Esophagus muscularis mucosa (tissue), 4 donors: ENCODE measurements around the gene MAPK8. TPM values are rescaled to one million over a fixed set of nuclear protein-coding genes. Genes with fewer than 3 reads are reported as not detected.

Experiments used
- DNase-seq: peaks from one replicate; pipeline ENCODE4 v3.0.0-alpha.2; 2017; ENCODE audit errors: extremely low spot score
- H3K27ac ChIP-seq, 4 donors: fragments of 200-600 bp; sonication (generic); replicated peaks in 1 of 4; 1 replicate in 3 of 4; 2 replicates in 1 of 4; pipeline ENCODE4 v1.5.1; 2016 to 2019; ENCODE audit warnings: mild to moderate bottlenecking in 1 of 4
- H3K27me3 ChIP-seq, 4 donors: fragments of 200-600 bp; sonication (generic); one replicate each; pipeline versions ENCODE4 v1.5.1 to v1.6.0; 2016 to 2019
- H3K36me3 ChIP-seq, 4 donors: fragments of 200-600 bp; sonication (generic); one replicate each; pipeline ENCODE4 v1.5.1; 2016 to 2019
- H3K4me1 ChIP-seq, 4 donors: fragments of 200-600 bp; sonication (generic); one replicate each; pipeline ENCODE4 v1.5.1; 2016 to 2019
- H3K4me3 ChIP-seq, 4 donors: fragments of 200-600 bp; sonication (generic); 1 replicate in 2 of 4; 2 replicates in 2 of 4; pipeline ENCODE4 v1.5.1; 2016 to 2019; ENCODE audit warnings: mild to moderate bottlenecking in 4 of 4, moderate library complexity in 1 of 4
- H3K9me3 ChIP-seq, 4 donors: fragments of 200-600 bp; sonication (generic); 1 replicate in 3 of 4; 2 replicates in 1 of 4; pipeline ENCODE4 v1.5.1; 2016 to 2019
- CTCF ChIP-seq, 3 experiments: fragments of 200-600 bp in 2 of 3; fragments of 450-650 bp in 1 of 3; sonication (generic) in 2 of 3; IDR thresholded peaks; one replicate each; pipeline ENCODE4 v1.5.1; 2017 to 2019; ENCODE audit warnings: antibody characterized with exemption in 3 of 3, mild to moderate bottlenecking in 2 of 3, moderate library complexity in 1 of 3
- EP300 ChIP-seq: sonication (generic); formaldehyde crosslinking; IDR thresholded peaks from one replicate; pipeline ENCODE4 v1.6.1; 2017; ENCODE audit warnings: antibody characterized with exemption
- POLR2A ChIP-seq: fragments of 450-650 bp; IDR thresholded peaks from one replicate; pipeline ENCODE4 v1.6.1; 2017; ENCODE audit warnings: antibody characterized with exemption, moderate library complexity, mild to moderate bottlenecking, low read depth
- POLR2AphosphoS5 ChIP-seq, 2 donors: sonication (generic); formaldehyde crosslinking; IDR thresholded peaks; one replicate each; pipeline ENCODE4 v1.6.1; 2017; ENCODE audit warnings: antibody characterized with exemption in 2 of 2
- WGBS: methylation state at CpG from one replicate; pipeline ENCODE4 v1.1.5; 2018; 5-methylcytosine and 5-hydroxymethylcytosine counted together
- intact Hi-C: fragments of 100-400 bp; cut with DNase I; formaldehyde crosslinking; loops from one replicate; pipeline ENCODE4 v1.15.1; 2023
- total RNA-seq, 4 donors: library from RNA; depleted of rRNA; stranded (reverse); fragments of >200 nt; gene quantifications; one replicate each; pipeline versions ENCODE4 v1.1.0 to v1.2.1, GENCODE V29; 2016

Gene MAPK8
- total RNA-seq, 4 donors from 2014 or later: 26.8 to 50.0 (median 33.1) TPM

- 98% methylated on average over 4 of the region's 4 CpGs for WGBS
- DNase-seq: no peak
- intact Hi-C loops: no loop called here
Measured at GRCh38 chr10:48412933-48413332, 106.5 kb downstream of the MAPK8 start.

GRCh38 chr10:48414160-48414559 lies 107.7 kb downstream of the MAPK8 start:
- intact Hi-C loops: no loop called here
- Histone ChIP-seq H3K4me1 (no peaks in the 10 kb centered on the region), H3K4me3 (no peak overlapping the region), H3K27ac (no peak overlapping the region), H3K9me3 (peaks cover 0 to 19% (median 14%) of the 10 kb centered on the region in 4 donors), H3K27me3 (no peaks in the 10 kb centered on the region), H3K36me3 (peaks cover 0 to 41% (median 25%) of the 10 kb centered on the region in 4 donors)
- 100% methylated on average over 1 of the region's 1 CpG for WGBS
- no peak for DNase-seq
- TF ChIP-seq POLR2A: no peak
- TF ChIP-seq POLR2AphosphoS5 (IDR thresholded peaks at IDR 0.05): no peak
- TF ChIP-seq CTCF (IDR thresholded peaks at IDR 0.05): no peak
- TF ChIP-seq EP300: no peak

More at GRCh38 chr10:48412933-48413332, 106.5 kb downstream of the MAPK8 start:
- no peaks in the 10 kb centered on the region for H3K4me1 ChIP-seq
- H3K9me3 ChIP-seq: peaks cover 0 to 19% (median 14%) of the 10 kb centered on the region in 4 donors
- H3K27ac ChIP-seq: no peak overlapping the region
- H3K4me3 ChIP-seq: no peak overlapping the region
- peaks cover 0 to 47% (median 25%) of the 10 kb centered on the region in 4 donors for H3K36me3 ChIP-seq
- TF ChIP-seq POLR2A (no peak), POLR2AphosphoS5 (IDR thresholded peaks at IDR 0.05) (no peak), EP300 (no peak), CTCF (IDR thresholded peaks at IDR 0.05) (no peak)
- no peaks in the 10 kb centered on the region for H3K27me3 ChIP-seq

- no peaks in the 10 kb centered on the region for H3K27me3 ChIP-seq
- DNase-seq: no peak
- H3K4me1 ChIP-seq: no peaks in the 10 kb centered on the region
- peaks cover 0 to 35% (median 23%) of the 10 kb centered on the region in 4 donors for H3K36me3 ChIP-seq
- no peak for TF ChIP-seq CTCF (IDR thresholded peaks at IDR 0.05)
- TF ChIP-seq EP300: no peak
- TF ChIP-seq POLR2AphosphoS5 (IDR thresholded peaks at IDR 0.05): no peak
- no peak for TF ChIP-seq POLR2A
- no peak overlapping the region for H3K4me3 ChIP-seq
- H3K9me3 ChIP-seq: peaks cover 0 to 19% (median 14%) of the 10 kb centered on the region in 4 donors
- WGBS: 85% methylated on average over 1 of the region's 1 CpG
- H3K27ac ChIP-seq: no peak overlapping the region
- intact Hi-C loops: no loop called here
Measured at GRCh38 chr10:48414778-48415177, 108.3 kb downstream of the MAPK8 start.

- TF ChIP-seq POLR2AphosphoS5 (IDR thresholded peaks at IDR 0.05) (no peak), CTCF (IDR thresholded peaks at IDR 0.05) (no peak), POLR2A (no peak)
- H3K4me3 ChIP-seq: no peak overlapping the region
- H3K27ac ChIP-seq: no peak overlapping the region
- 93% methylated on average over 2 of the region's 2 CpGs for WGBS
- peaks cover 0 to 14% (median 11%) of the 10 kb centered on the region in 4 donors for H3K9me3 ChIP-seq
- no peaks in the 10 kb centered on the region for H3K4me1 ChIP-seq
- peaks cover 0 to 26% (median 14%) of the 10 kb centered on the region in 4 donors for H3K36me3 ChIP-seq
- H3K27me3 ChIP-seq: no peaks in the 10 kb centered on the region
- no peak for DNase-seq
- intact Hi-C loops: no loop called here
Measured at GRCh38 chr10:48416584-48417232, 110.2 kb downstream of the MAPK8 start.
